Subcutaneous adipose tissue (tissue), 4 donors: ENCODE data around the gene PFKP. TPM values are rescaled to one million over a fixed set of nuclear protein-coding genes. Genes with fewer than 3 reads are reported as not detected.

Source experiments
- CTCF ChIP-seq: fragments of 450-650 bp; IDR thresholded peaks from one replicate; pipeline ENCODE4 v1.5.1; 2016; ENCODE audit warnings: low read depth, mild to moderate bottlenecking, control low read depth, antibody characterized with exemption, moderate library complexity
- total RNA-seq, 4 donors: library from RNA; depleted of rRNA; stranded (reverse); fragments of >200 nt; gene quantifications; one replicate each; pipeline ENCODE4 v1.1.0, GENCODE V29; 2016

Gene PFKP
- total RNA-seq, 4 donors from 2014 or later = 18.3 to 25.3 (median 20.0) TPM

GRCh38 chr10:3074145-3074665 lies 6.9 kb downstream of the PFKP start:
- no peak for TF ChIP-seq CTCF

GRCh38 chr10:3074985-3075600 lies 7.7 kb downstream of the PFKP start:
- no peak for TF ChIP-seq CTCF

- no peak for TF ChIP-seq CTCF
These were observed 8.8 kb downstream of the PFKP start for GRCh38 chr10:3076138-3076537.

- no peak for TF ChIP-seq CTCF
These were observed 10.2 kb downstream of the PFKP start for GRCh38 chr10:3077509-3077908.

GRCh38 chr10:3077940-3078630 lies 10.7 kb downstream of the PFKP start:
- TF ChIP-seq CTCF = no peak

- no peak for TF ChIP-seq CTCF
These were observed 14.1 kb downstream of the PFKP start for GRCh38 chr10:3081383-3081981.

GRCh38 chr10:3082290-3082689 lies 14.9 kb downstream of the PFKP start:
- TF ChIP-seq CTCF = no peak
